ENCODE data around the gene AIFM3. TPM values are rescaled to one million over a fixed set of nuclear protein-coding genes. Genes with fewer than 3 reads are reported as not detected.

Gene AIFM3
- total RNA-seq, 1 experiment from 2014 or later: 1.1 TPM

GRCh38 chr22:21025266-21025665, 58.2 kb downstream of the AIFM3 start:
- Mint-ChIP-seq H3K27ac (ENCODE audit: low read depth, unreplicated experiment) (no peak overlapping the region), H3K9me3 (ENCODE audit: unreplicated experiment) (no peaks in the 10 kb centered on the region), H3K27me3 (ENCODE audit: insufficient read depth, unreplicated experiment) (no peaks in the 10 kb centered on the region), H3K36me3 (ENCODE audit: insufficient read depth, unreplicated experiment) (no peaks in the 10 kb centered on the region), H3K4me1 (ENCODE audit: insufficient read depth, unreplicated experiment) (peaks cover 7% of the 10 kb centered on the region), H3K4me3 (ENCODE audit: unreplicated experiment) (no peak overlapping the region)
- no peak for DNase-seq (ENCODE audit: unreplicated experiment)
- ChIA-PET CTCF (interaction anchor here (0.6 to 1.1 kb wide), 2 partner anchors 10 to 13 kb away, joined by 3 to 4 read pairs; partner anchors contain the start of gene P2RX6), POLR2A (interaction anchor here (2.4 kb wide), 1 partner anchor 12 kb away, joined by 13 read pairs; no protein-coding TSS in a partner anchor)
- TF ChIP-seq CTCF (IDR thresholded peaks at IDR 0.05; ENCODE audit: unreplicated experiment): no peak
- intact Hi-C loops (cut with micrococcal nuclease): no loop called here
- no TSS peak for BruUV-seq (replicated peaks)

- intact Hi-C loops (cut with micrococcal nuclease): no loop called here
- H3K27me3 Mint-ChIP-seq (ENCODE audit: insufficient read depth, unreplicated experiment): no peaks in the 10 kb centered on the region
- H3K4me3 Mint-ChIP-seq (ENCODE audit: unreplicated experiment): no peak overlapping the region
- ChIA-PET POLR2A (interaction anchor here (1.8 to 2.4 kb wide), 2 partner anchors 11 kb away, joined by 7 to 13 read pairs; partner anchors contain the start of gene P2RX6), CTCF (interaction anchor here (1.1 kb wide), 1 partner anchor 11 kb away, joined by 4 read pairs; the partner anchor contains the start of gene P2RX6)
- DNase-seq (ENCODE audit: unreplicated experiment): no peak
- H3K36me3 Mint-ChIP-seq (ENCODE audit: insufficient read depth, unreplicated experiment): no peaks in the 10 kb centered on the region
- H3K27ac Mint-ChIP-seq (ENCODE audit: low read depth, unreplicated experiment): no peak overlapping the region
- no TSS peak for BruUV-seq (replicated peaks)
- H3K9me3 Mint-ChIP-seq (ENCODE audit: unreplicated experiment): no peaks in the 10 kb centered on the region
- peaks cover 7% of the 10 kb centered on the region for H3K4me1 Mint-ChIP-seq (ENCODE audit: insufficient read depth, unreplicated experiment)
- no peak for TF ChIP-seq CTCF (IDR thresholded peaks at IDR 0.05; ENCODE audit: unreplicated experiment)
Measured at GRCh38 chr22:21025763-21026755, 59.0 kb downstream of the AIFM3 start.

GRCh38 chr22:21026783-21027692, 60.0 kb downstream of the AIFM3 start:
- no peak overlapping the region for H3K27ac Mint-ChIP-seq (ENCODE audit: low read depth, unreplicated experiment)
- BruUV-seq (replicated peaks): no TSS peak
- POLR2A ChIA-PET: interaction anchor here (1.0 to 2.4 kb wide), 6 partner anchors 9 to 77 kb away, joined by 3 to 13 read pairs (median 4); partner anchors contain the start of gene P2RX6

More at GRCh38 chr22:21026783-21027692, 60.0 kb downstream of the AIFM3 start:
- H3K4me1 Mint-ChIP-seq (ENCODE audit: insufficient read depth, unreplicated experiment): peaks cover 7% of the 10 kb centered on the region
- no peaks in the 10 kb centered on the region for H3K9me3 Mint-ChIP-seq (ENCODE audit: unreplicated experiment)
- DNase-seq (ENCODE audit: unreplicated experiment): peak; percentile 50
- TF ChIP-seq CTCF (IDR thresholded peaks at IDR 0.05; ENCODE audit: unreplicated experiment): no peak
- H3K36me3 Mint-ChIP-seq (ENCODE audit: insufficient read depth, unreplicated experiment): no peaks in the 10 kb centered on the region
- intact Hi-C loops (cut with micrococcal nuclease): no loop called here
- no peaks in the 10 kb centered on the region for H3K27me3 Mint-ChIP-seq (ENCODE audit: insufficient read depth, unreplicated experiment)
- CTCF ChIA-PET: no interaction called here
- no peak overlapping the region for H3K4me3 Mint-ChIP-seq (ENCODE audit: unreplicated experiment)

Data from MCF 10A (cell line).